Gastrocnemius medialis (tissue), 4 donors: ENCODE results near the gene NAPSA. TPM values are rescaled to one million over a fixed set of nuclear protein-coding genes. Genes with fewer than 3 reads are reported as not detected.

ENCODE experiments used
- ATAC-seq, 2 donors: fragments of 150-250 bp; one replicate each; pipeline ENCODE4 v1.9.1; 2016
- DNase-seq, 2 donors: peaks; one replicate each; pipeline ENCODE4 v3.0.0-alpha.2; 2019
- H3K27ac ChIP-seq, 4 donors: fragments of 200-600 bp; sonication (generic); 1 replicate in 1 of 4; 2 replicates in 3 of 4; pipeline ENCODE4 v1.5.1; 2016 to 2018; ENCODE audit warnings: mild to moderate bottlenecking in 2 of 4, moderate library complexity in 1 of 4
- H3K27me3 ChIP-seq, 3 donors: fragments of 200-600 bp; sonication (generic) in 2 of 3; 1 replicate in 1 of 3; 2 replicates in 2 of 3; pipeline versions ENCODE4 v1.5.1 to v1.6.0; 2016 to 2019; ENCODE audit warnings: mild to moderate bottlenecking in 1 of 3, moderate library complexity in 1 of 3
- H3K36me3 ChIP-seq, 2 donors: fragments of 200-600 bp; sonication (generic) in 1 of 2; one replicate each; pipeline ENCODE4 v1.5.1; 2017 to 2018
- H3K4me1 ChIP-seq, 2 donors: fragments of 200-600 bp; sonication (generic) in 1 of 2; one replicate each; pipeline ENCODE4 v1.5.1; 2016 to 2017; ENCODE audit warnings: mild to moderate bottlenecking in 2 of 2
- H3K4me3 ChIP-seq, 4 donors: fragments of 200-600 bp; sonication (generic) in 3 of 4; 1 replicate in 1 of 4; 2 replicates in 3 of 4; pipeline ENCODE4 v1.5.1; 2016 to 2019; ENCODE audit warnings: mild to moderate bottlenecking in 2 of 4
- H3K9me3 ChIP-seq, 3 donors: fragments of 200-600 bp; sonication (generic) in 2 of 3; 1 replicate in 1 of 3; 2 replicates in 2 of 3; pipeline ENCODE4 v1.5.1; 2016 to 2019
- CTCF ChIP-seq, 5 experiments: fragments of 450-650 bp in 3 of 5; fragments of 200-600 bp in 2 of 5; sonication (generic) in 2 of 5; IDR thresholded peaks in 4 of 5; conservative IDR thresholded peaks in 1 of 5; 1 replicate in 4 of 5; 2 replicates in 1 of 5; pipeline ENCODE4 v1.5.1; 2016 to 2019; ENCODE audit warnings: antibody characterized with exemption in 5 of 5, mild to moderate bottlenecking in 3 of 5, moderate library complexity in 3 of 5
- POLR2A ChIP-seq, 2 donors: fragments of 450-650 bp; IDR thresholded peaks; one replicate each; pipeline ENCODE4 v1.6.1; 2017; ENCODE audit warnings: antibody characterized with exemption in 2 of 2, mild to moderate bottlenecking in 2 of 2, moderate library complexity in 2 of 2
- in situ Hi-C, 4 donors: fragments of 200-750 bp; cut with MboI; loops; one replicate each; pipeline versions ENCODE4 v1.15.0 to v1.8.0; 2017; ENCODE audit warnings: low sequenced_read_pairs in 4 of 4
- intact Hi-C: fragments of 100-400 bp; cut with DNase I; formaldehyde crosslinking; loops from one replicate; pipeline ENCODE4 v1.15.1; 2023; ENCODE audit warnings: low total_unique reads
- total RNA-seq, 4 donors: library from RNA; depleted of rRNA; stranded (reverse); fragments of >200 nt; gene quantifications; one replicate each; pipeline versions ENCODE4 v1.1.0 to v1.2.3, GENCODE V29; 2016

Gene NAPSA
- total RNA-seq, 4 donors from 2014 or later: 0.09 TPM; not detected in 3

DNA sequence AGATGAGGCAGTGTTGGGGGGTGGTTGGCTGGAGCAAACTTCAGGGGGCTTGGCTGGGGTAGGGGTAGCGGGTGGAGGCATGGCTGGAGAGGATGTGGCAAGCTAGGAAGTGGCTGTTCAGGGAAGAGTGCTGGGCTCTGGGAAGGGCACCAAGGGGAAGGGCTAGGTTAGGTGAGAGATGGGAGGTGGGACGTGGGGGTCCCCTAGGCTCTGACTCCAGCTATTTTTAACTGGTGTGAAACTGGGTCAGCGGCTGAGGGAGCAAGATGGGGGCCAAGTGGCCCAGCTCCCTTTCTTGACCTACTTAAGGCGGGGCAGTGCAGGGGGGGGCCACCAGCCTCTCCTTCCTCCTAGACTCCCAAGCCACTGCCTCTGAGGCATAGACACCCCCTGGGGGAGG, 43.6 kb downstream of the NAPSA start:
- in situ Hi-C loops (no loop called here), intact Hi-C loops (no loop called here)
- peaks cover 9 to 11% of the 10 kb centered on the region in 2 donors for H3K4me1 ChIP-seq
- DNase-seq (no peak), ATAC-seq (no peak)
- TF ChIP-seq CTCF (IDR thresholded peaks at IDR 0.05 in 4 of 5, conservative IDR thresholded peaks at IDR 0.05 in 1 of 5) (no peak), POLR2A (IDR thresholded peaks at IDR 0.05) (no peak)
- no peaks in the 10 kb centered on the region for H3K36me3 ChIP-seq
- H3K4me3 ChIP-seq: no peak overlapping the region
- no peak overlapping the region for H3K27ac ChIP-seq
- no peaks in the 10 kb centered on the region for H3K9me3 ChIP-seq
- H3K27me3 ChIP-seq: peaks cover 7 to 12% (median 7%) of the 10 kb centered on the region in 3 donors

DNA sequence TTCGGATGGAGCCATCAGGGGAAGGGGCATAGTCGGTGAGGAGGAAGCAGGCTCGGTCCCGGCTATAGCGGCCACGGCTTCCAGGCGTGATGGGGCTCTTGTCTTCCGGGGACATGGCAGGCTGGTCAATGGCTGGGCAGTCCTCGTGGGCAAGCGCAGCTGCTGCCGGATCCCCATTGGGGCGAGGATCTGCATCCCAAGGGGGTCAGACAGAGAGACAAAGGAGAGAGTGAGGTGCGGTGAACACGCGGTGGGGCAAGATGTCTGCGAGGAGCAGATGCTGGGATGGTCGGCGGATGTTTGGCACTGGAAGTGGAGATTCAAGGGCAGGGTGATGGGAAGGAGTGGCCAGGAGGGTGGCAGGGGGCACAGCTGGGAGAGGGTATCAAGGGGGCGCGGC, 44.8 kb downstream of the NAPSA start:
- peaks cover 10 to 12% (median 11%) of the 10 kb centered on the region in 3 donors for H3K27me3 ChIP-seq
- H3K4me3 ChIP-seq: no peak overlapping the region
- H3K36me3 ChIP-seq: no peaks in the 10 kb centered on the region
- H3K4me1 ChIP-seq: no peaks in the 10 kb centered on the region
- no peaks in the 10 kb centered on the region for H3K9me3 ChIP-seq
- DNase-seq: no peak
- H3K27ac ChIP-seq: no peak overlapping the region
- intact Hi-C loops (no loop called here), in situ Hi-C loops (no loop called here)
- TF ChIP-seq CTCF (IDR thresholded peaks at IDR 0.05 in 4 of 5, conservative IDR thresholded peaks at IDR 0.05 in 1 of 5): no peak
- TF ChIP-seq POLR2A (IDR thresholded peaks at IDR 0.05): no peak
- ATAC-seq: no peak

- Histone ChIP-seq H3K27ac (no peak overlapping the region), H3K9me3 (no peaks in the 10 kb centered on the region), H3K4me3 (no peak overlapping the region), H3K36me3 (no peaks in the 10 kb centered on the region), H3K27me3 (peaks cover 13 to 16% (median 15%) of the 10 kb centered on the region in 3 donors), H3K4me1 (no peaks in the 10 kb centered on the region)
- ATAC-seq: no peak
- in situ Hi-C loops: no loop called here
- DNase-seq: no peak
- no peak for TF ChIP-seq CTCF (IDR thresholded peaks at IDR 0.05 in 4 of 5, conservative IDR thresholded peaks at IDR 0.05 in 1 of 5)
- no peak for TF ChIP-seq POLR2A (IDR thresholded peaks at IDR 0.05)
- intact Hi-C loops: no loop called here
Measured at GRCh38 chr19:50320051-50320450, 45.4 kb downstream of the NAPSA start.

DNA sequence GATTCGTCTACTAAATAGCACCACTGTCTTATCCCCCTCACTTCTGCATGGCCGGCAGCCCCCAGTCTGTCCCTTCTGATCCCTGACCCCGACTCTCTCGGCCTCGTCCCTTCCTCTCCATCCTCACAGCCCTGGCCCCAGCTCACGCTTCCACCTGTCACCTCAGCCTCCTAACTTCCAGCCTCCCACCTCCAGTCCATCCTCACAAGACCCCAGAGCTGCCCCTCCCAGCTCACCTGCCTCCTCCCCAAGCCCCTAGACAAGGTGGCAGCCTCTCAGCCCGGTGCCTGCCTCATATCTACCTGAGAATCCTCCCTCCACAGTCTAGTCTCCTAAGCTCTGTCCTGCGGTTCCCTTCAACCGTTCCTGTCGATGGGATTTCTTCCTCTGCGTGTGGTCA, 46.3 kb downstream of the NAPSA start:
- intact Hi-C loops: no loop called here
- no peaks in the 10 kb centered on the region for H3K9me3 ChIP-seq
- no peaks in the 10 kb centered on the region for H3K36me3 ChIP-seq
- ATAC-seq: no peak
- no peak overlapping the region for H3K27ac ChIP-seq
- H3K27me3 ChIP-seq: peaks cover 22 to 25% (median 24%) of the 10 kb centered on the region in 3 donors
- no peak for DNase-seq
- in situ Hi-C loops: no loop called here
- H3K4me3 ChIP-seq: no peak overlapping the region
- no peak for TF ChIP-seq CTCF (IDR thresholded peaks at IDR 0.05 in 4 of 5, conservative IDR thresholded peaks at IDR 0.05 in 1 of 5)
- TF ChIP-seq POLR2A (IDR thresholded peaks at IDR 0.05): no peak
- H3K4me1 ChIP-seq: no peaks in the 10 kb centered on the region

DNA sequence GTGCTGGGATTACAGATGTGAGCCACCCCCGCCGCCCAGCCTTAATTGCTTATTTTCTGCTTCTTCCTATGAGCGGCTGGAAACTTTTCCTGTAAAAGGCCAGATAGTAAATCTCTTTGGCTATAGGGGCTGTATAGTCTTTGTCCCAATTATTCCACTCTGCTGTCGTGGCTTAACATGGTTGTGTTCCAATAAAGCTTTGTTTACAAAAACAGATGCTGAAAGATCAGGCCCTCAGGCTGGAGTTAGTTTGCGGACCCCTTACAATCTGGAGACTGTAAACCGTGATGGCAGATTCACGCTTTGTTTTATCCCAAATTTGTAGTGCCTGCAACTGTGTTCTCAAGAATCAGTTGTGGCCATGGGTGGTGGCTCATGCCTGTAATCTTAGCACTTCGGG, 47.0 kb downstream of the NAPSA start:
- Histone ChIP-seq H3K9me3 (no peaks in the 10 kb centered on the region), H3K4me1 (no peaks in the 10 kb centered on the region), H3K27me3 (peaks cover 26 to 32% (median 31%) of the 10 kb centered on the region in 3 donors), H3K4me3 (no peak overlapping the region), H3K36me3 (no peaks in the 10 kb centered on the region), H3K27ac (no peak overlapping the region)
- DNase-seq (no peak), ATAC-seq (no peak)
- intact Hi-C loops: no loop called here
- TF ChIP-seq POLR2A (IDR thresholded peaks at IDR 0.05): no peak
- TF ChIP-seq CTCF (IDR thresholded peaks at IDR 0.05 in 4 of 5, conservative IDR thresholded peaks at IDR 0.05 in 1 of 5): no peak
- in situ Hi-C loops: no loop called here
